ENCODE results near the gene SYT1. TPM values are rescaled to one million over a fixed set of nuclear protein-coding genes. Genes with fewer than 3 reads are reported as not detected.
A peak's percentile ranks its signal among the peaks of the same experiment; 100 is the strongest.

Gene SYT1
- total and polyA plus RNA-seq, 2 donors (not counting 3 experiments of a cell fraction or from before 2014, with no cell fraction given): 3.2 to 15.3 TPM

GRCh38 chr12:78864870-78865463 is 393 bp downstream of the SYT1 start:
- Histone ChIP-seq H3K9me1 (replicated peaks; ENCODE audit: control insufficient read depth, extremely low read depth, insufficient read depth, low read length) (no peaks in the 10 kb centered on the region), H3K4me1 (ENCODE audit: control insufficient read depth, extremely low read depth, insufficient read depth, low read length) (peaks cover 9% of the 10 kb centered on the region), H2AFZ (ENCODE audit: low read depth, low read length) (peak overlapping the region; percentile 87), H3K36me3 (ENCODE audit: control insufficient read depth in 2 of 2, extremely low read depth in 1 of 2, insufficient read depth in 2 of 2, low read length in 2 of 2) (no peaks in the 10 kb centered on the region), H3K27me3 (ENCODE audit: control insufficient read depth in 2 of 2, insufficient read depth in 2 of 2, low read length in 2 of 2) (peaks cover 6 to 7% of the 10 kb centered on the region in 2 experiments), H3K9me3 (replicated peaks; ENCODE audit: control insufficient read depth, insufficient read depth, low read length) (no peaks in the 10 kb centered on the region), H4K20me1 (replicated peaks; ENCODE audit: control insufficient read depth, extremely low read depth, insufficient read depth, low read length) (no peaks in the 10 kb centered on the region), H3K4me3 (replicated peaks in 1 of 3; ENCODE audit: insufficient read depth in 1 of 3, low read depth in 1 of 3, low read length in 3 of 3) (peak overlapping the region; percentile 45 to 91 (median 88)), H3K79me2 (ENCODE audit: control insufficient read depth, insufficient read depth, low read length) (no peaks in the 10 kb centered on the region), H3K9ac (replicated peaks; ENCODE audit: extremely low read depth, insufficient read depth, low read length) (peak overlapping the region; percentile 34), H3K27ac (ENCODE audit: insufficient read depth, low read depth, low read length) (no peak overlapping the region), H3K4me2 (ENCODE audit: insufficient read depth, low read length) (peak overlapping the region; percentile 93)
- CTCF ChIA-PET: interaction anchor here (0.5 to 2.5 kb wide), 9 partner anchors 9 to 435 kb away, joined by 3 to 13 read pairs (median 4); no protein-coding TSS in a partner anchor
- dilution Hi-C loops (cut with MboI; ENCODE audit: extremely low pct_ligation_motif_present, low sequenced_read_pairs): no loop called here
- POLR2A ChIA-PET: interaction anchor here (0.6 to 1.9 kb wide), 5 partner anchors 13 to 393 kb away, joined by 3 to 9 read pairs (median 4); no protein-coding TSS in a partner anchor
- intact Hi-C loops (cut with micrococcal nuclease): loop anchor here (1.0 to 10.0 kb wide), 5 partner anchors 15 to 510 kb away; no protein-coding TSS in a partner anchor
- no peak for DNase-seq (ENCODE audit: low read depth, low spot score)
- BruUV-seq (replicated peaks): no TSS peak
- no peak for FAIRE-seq
- no peak for TF ChIP-seq GATA2 (IDR thresholded peaks at IDR 0.05; ENCODE audit: insufficient read depth, insufficient read length, low read depth, low read length)
- no peak for TF ChIP-seq JUN (IDR thresholded peaks at IDR 0.05; ENCODE audit: borderline replicate concordance, insufficient read depth, insufficient read length, low read depth)
- TF ChIP-seq POLR2A (IDR thresholded peaks at IDR 0.05; ENCODE audit: low read depth, low read length): no peak
- TF ChIP-seq, protein P1, sequence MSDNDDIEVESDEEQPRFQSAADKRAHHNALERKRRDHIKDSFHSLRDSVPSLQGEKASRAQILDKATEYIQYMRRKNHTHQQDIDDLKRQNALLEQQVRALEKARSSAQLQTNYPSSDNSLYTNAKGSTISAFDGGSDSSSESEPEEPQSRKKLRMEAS (IDR thresholded peaks at IDR 0.05; ENCODE audit: insufficient read depth, insufficient read length): no peak
- TF ChIP-seq FOS (IDR thresholded peaks at IDR 0.05; ENCODE audit: borderline replicate concordance, insufficient read depth, low read length): no peak
- TF ChIP-seq POLR2AphosphoS5 (IDR thresholded peaks at IDR 0.05; ENCODE audit: insufficient read depth, low read depth, low read length): no peak
- no peak for TF ChIP-seq MYC (IDR thresholded peaks at IDR 0.05; ENCODE audit: low read depth, low read length)
- TF ChIP-seq, protein P2, sequence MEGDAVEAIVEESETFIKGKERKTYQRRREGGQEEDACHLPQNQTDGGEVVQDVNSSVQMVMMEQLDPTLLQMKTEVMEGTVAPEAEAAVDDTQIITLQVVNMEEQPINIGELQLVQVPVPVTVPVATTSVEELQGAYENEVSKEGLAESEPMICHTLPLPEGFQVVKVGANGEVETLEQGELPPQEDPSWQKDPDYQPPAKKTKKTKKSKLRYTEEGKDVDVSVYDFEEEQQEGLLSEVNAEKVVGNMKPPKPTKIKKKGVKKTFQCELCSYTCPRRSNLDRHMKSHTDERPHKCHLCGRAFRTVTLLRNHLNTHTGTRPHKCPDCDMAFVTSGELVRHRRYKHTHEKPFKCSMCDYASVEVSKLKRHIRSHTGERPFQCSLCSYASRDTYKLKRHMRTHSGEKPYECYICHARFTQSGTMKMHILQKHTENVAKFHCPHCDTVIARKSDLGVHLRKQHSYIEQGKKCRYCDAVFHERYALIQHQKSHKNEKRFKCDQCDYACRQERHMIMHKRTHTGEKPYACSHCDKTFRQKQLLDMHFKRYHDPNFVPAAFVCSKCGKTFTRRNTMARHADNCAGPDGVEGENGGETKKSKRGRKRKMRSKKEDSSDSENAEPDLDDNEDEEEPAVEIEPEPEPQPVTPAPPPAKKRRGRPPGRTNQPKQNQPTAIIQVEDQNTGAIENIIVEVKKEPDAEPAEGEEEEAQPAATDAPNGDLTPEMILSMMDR (IDR thresholded peaks at IDR 0.05; ENCODE audit: extremely low read depth in 1 of 2, insufficient read depth in 1 of 2, low read depth in 1 of 2, low read length in 2 of 2): no peak
- no peak for TF ChIP-seq EZH2 (IDR thresholded peaks at IDR 0.05; ENCODE audit: borderline replicate concordance, low read depth, low read length, severe bottlenecking)

Data from endothelial cell of umbilical vein (primary cell).